Uterus (tissue), 4 donors: ENCODE results near the gene FANCD2. TPM values are rescaled to one million over a fixed set of nuclear protein-coding genes. Genes with fewer than 3 reads are reported as not detected.
A peak's percentile ranks its signal among the peaks of the same experiment; 100 is the strongest.

Source experiments
- DNase-seq, 2 donors: peaks; one replicate each; pipeline ENCODE4 v3.0.0-alpha.2; 2019 to 2020
- H3K27ac ChIP-seq, 2 donors: fragments of 200-600 bp; sonication (generic); 1 replicate in 1 of 2; 2 replicates in 1 of 2; pipeline ENCODE4 v1.5.1; 2016 to 2018
- H3K27me3 ChIP-seq, 2 donors: fragments of 200-600 bp; sonication (generic); one replicate each; pipeline ENCODE4 v1.5.1; 2018 to 2019; ENCODE audit warnings: control low read depth in 1 of 2
- H3K36me3 ChIP-seq, 2 donors: fragments of 200-600 bp; sonication (generic); one replicate each; pipeline ENCODE4 v1.5.1; 2019; ENCODE audit warnings: control low read depth in 1 of 2
- H3K4me1 ChIP-seq, 2 donors: fragments of 200-600 bp; sonication (generic); one replicate each; pipeline ENCODE4 v1.5.1; 2018 to 2019; ENCODE audit warnings: control low read depth in 1 of 2
- H3K4me3 ChIP-seq, 2 donors: fragments of 200-600 bp; sonication (generic); 1 replicate in 1 of 2; 2 replicates in 1 of 2; pipeline ENCODE4 v1.5.1; 2018 to 2019; ENCODE audit warnings: mild to moderate bottlenecking in 1 of 2
- H3K9me3 ChIP-seq, 2 donors: fragments of 200-600 bp; sonication (generic); one replicate each; pipeline ENCODE4 v1.5.1; 2019; ENCODE audit warnings: control low read depth in 1 of 2
- POLR2A ChIP-seq, 2 donors: fragments of 450-650 bp; IDR thresholded peaks; one replicate each; pipeline ENCODE4 v1.6.1; 2016; ENCODE audit warnings: antibody characterized with exemption in 2 of 2, mild to moderate bottlenecking in 1 of 2, moderate library complexity in 1 of 2
- intact Hi-C: fragments of 100-400 bp; cut with DNase I; formaldehyde crosslinking; loops from one replicate; pipeline ENCODE4 v1.15.1; 2023; ENCODE audit warnings: low total_unique reads
- total RNA-seq, 4 donors: library from RNA; depleted of rRNA in 3 of 4; stranded (reverse); fragments of >200 nt in 3 of 4; gene quantifications; one replicate each; pipeline versions ENCODE4 v1.1.0 to v1.2.4, GENCODE V29; 2014 to 2023
- TF ChIP-seq, protein P1 (sequence below), 4 experiments: fragments of 200-600 bp in 2 of 4; fragments of 450-650 bp in 2 of 4; sonication (generic) in 2 of 4; IDR thresholded peaks; one replicate each; pipeline ENCODE4 v1.5.1; 2016 to 2019; ENCODE audit warnings: antibody characterized with exemption in 4 of 4, mild to moderate bottlenecking in 2 of 4, moderate library complexity in 1 of 4
- donor health status: DM: yes; HTN: yes; CAD: no.

FANCD2 gene
- 10 to 100 TPM in 1 of 4 donors, 1 to 10 TPM in 2, not detected in 1; 3.0 to 17.7 (median 3.6) TPM for total RNA-seq

DNA sequence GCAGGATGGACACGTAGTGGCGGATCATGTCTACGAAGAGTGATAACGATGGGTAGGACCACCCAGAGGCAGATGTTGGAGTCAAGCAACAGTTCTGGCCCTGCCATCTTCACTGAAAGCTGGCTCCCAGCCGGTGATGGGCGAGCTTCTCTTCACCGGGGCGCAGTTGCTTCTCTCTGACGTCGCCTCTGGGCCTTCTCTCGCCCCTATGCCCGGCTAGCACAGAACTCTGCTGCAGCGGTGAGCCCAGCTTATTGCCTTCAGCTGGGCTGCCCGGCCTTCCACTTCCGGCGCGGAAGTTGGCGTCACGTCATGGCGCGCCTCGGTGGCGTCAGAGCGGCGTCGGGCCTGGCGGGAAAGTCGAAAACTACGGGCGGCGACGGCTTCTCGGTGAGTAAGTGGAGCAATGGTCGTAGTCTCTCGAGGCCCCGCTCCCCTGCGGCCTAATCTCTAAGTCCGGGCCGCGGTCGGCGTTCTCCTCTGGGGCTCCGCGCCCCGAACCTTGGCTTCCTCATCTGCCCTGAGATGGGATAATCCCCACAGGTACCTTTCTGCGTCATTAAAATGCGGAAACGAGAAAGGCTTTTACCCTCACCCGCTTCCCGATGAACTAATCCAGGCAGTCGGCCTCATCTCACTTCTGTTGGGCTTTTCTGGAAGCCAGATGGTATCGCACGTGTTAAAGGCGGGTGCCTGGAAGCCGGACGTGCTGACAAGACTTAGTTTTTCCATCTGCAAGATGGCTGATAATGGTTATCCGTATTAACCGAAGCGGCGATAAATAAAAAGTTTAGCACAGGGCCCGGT lies at the start of gene FANCD2:
Gene FANCD2 (plus strand): TSS at position 354 of the 807 bp plus-strand sequence. CDS start 2,221 bp downstream, outside the sequence.
- TF ChIP-seq POLR2A (IDR thresholded peaks at IDR 0.05): peak; percentile 18 to 66
- TF ChIP-seq, protein P1, sequence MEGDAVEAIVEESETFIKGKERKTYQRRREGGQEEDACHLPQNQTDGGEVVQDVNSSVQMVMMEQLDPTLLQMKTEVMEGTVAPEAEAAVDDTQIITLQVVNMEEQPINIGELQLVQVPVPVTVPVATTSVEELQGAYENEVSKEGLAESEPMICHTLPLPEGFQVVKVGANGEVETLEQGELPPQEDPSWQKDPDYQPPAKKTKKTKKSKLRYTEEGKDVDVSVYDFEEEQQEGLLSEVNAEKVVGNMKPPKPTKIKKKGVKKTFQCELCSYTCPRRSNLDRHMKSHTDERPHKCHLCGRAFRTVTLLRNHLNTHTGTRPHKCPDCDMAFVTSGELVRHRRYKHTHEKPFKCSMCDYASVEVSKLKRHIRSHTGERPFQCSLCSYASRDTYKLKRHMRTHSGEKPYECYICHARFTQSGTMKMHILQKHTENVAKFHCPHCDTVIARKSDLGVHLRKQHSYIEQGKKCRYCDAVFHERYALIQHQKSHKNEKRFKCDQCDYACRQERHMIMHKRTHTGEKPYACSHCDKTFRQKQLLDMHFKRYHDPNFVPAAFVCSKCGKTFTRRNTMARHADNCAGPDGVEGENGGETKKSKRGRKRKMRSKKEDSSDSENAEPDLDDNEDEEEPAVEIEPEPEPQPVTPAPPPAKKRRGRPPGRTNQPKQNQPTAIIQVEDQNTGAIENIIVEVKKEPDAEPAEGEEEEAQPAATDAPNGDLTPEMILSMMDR (IDR thresholded peaks at IDR 0.05): peak in 1 of 4 experiments; percentile 22
- no peaks in the 10 kb centered on the region for H3K36me3 ChIP-seq
- no peaks in the 10 kb centered on the region for H3K9me3 ChIP-seq
- intact Hi-C loops: no loop called here
- no peaks in the 10 kb centered on the region for H3K4me1 ChIP-seq
- peak within 1 kb of the TSS; percentile 62 to 67 for H3K4me3 ChIP-seq
- peak within 1 kb of the TSS; percentile 20 to 68 for H3K27ac ChIP-seq
- DNase-seq: peak; percentile 82 to 91
- no peaks in the 10 kb centered on the region for H3K27me3 ChIP-seq

DNA sequence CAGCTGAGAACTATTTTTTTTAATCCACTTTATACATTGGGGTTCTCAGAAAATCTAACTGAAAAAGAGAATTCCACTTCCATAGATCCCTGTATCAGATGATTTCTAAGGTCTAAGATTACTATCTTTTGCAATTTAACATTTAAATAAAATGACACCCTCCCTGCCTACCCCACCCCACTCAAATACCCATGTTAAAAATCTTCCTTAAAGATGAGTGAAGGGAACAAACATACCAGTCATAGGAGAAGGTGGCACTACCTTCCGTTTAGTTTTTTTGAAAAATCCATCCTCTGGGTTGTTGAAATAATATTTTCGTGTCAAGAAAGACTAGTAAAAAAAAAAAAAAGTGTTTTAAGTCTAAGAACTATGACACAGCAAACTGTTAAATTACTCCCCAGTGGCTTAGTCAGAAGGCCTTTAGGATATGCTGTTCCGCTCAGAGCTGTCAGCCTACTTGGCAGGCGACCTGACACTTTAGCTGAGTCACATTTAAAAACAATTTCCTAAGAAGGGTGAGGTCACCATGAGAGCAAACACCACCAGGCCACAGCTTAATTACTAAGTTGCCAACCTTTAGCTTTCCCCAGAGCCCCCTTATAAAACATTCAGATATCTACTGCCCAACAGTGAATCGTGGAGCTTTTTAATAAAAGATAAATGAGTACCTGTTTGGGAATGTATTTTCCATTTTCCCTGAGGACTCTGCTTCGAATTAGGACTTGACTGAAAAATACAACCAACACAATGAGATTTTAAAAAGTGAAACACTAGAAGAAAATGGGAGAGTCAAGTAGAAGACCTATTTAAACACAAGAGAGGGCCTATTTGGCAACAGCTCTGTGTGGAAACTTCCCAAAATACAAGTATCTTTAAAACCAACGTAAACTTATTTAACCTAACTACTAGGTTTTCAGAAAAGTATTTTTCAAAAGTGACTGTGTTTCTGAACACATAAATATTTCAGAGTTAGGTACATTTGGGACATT lies 49.2 kb upstream of the FANCD2 start:
- intact Hi-C loops: no loop called here
- TF ChIP-seq, protein P1 (IDR thresholded peaks at IDR 0.05): no peak
- TF ChIP-seq POLR2A (IDR thresholded peaks at IDR 0.05): peak in 1 of 2 donors; percentile 12

GRCh38 chr3:9978710-9979305 lies 47.4 kb upstream of the FANCD2 start:
- intact Hi-C loops: no loop called here
- no peak for DNase-seq
- no peaks in the 10 kb centered on the region for H3K27me3 ChIP-seq
- no peaks in the 10 kb centered on the region for H3K36me3 ChIP-seq
- peak overlapping the region in 1 of 2 donors; percentile 74 for H3K27ac ChIP-seq
- H3K4me3 ChIP-seq: no peak overlapping the region
- peaks cover 0 to 9% of the 10 kb centered on the region in 2 donors for H3K4me1 ChIP-seq
- no peak for TF ChIP-seq POLR2A (IDR thresholded peaks at IDR 0.05)
- TF ChIP-seq, protein P1 (IDR thresholded peaks at IDR 0.05): no peak
- H3K9me3 ChIP-seq: no peaks in the 10 kb centered on the region

More for the DNA sequence above, 49.2 kb upstream of the FANCD2 start:
- no peak overlapping the region for H3K4me3 ChIP-seq
- peak overlapping the region; percentile 72 to 74 for H3K27ac ChIP-seq
- peaks cover 0 to 9% of the 10 kb centered on the region in 2 donors for H3K4me1 ChIP-seq
- DNase-seq: peak; percentile 72 to 87
- H3K36me3 ChIP-seq: no peaks in the 10 kb centered on the region
- H3K27me3 ChIP-seq: no peaks in the 10 kb centered on the region
- H3K9me3 ChIP-seq: no peaks in the 10 kb centered on the region

GRCh38 chr3:9980251-9980650 lies 46.0 kb upstream of the FANCD2 start:
- TF ChIP-seq, protein P1 (IDR thresholded peaks at IDR 0.05): no peak
- no peak for TF ChIP-seq POLR2A (IDR thresholded peaks at IDR 0.05)
- no peaks in the 10 kb centered on the region for H3K36me3 ChIP-seq
- intact Hi-C loops: no loop called here
- H3K4me3 ChIP-seq: no peak overlapping the region
- DNase-seq: no peak
- no peaks in the 10 kb centered on the region for H3K9me3 ChIP-seq
- no peaks in the 10 kb centered on the region for H3K27me3 ChIP-seq
- no peak overlapping the region for H3K27ac ChIP-seq
- peaks cover 0 to 9% of the 10 kb centered on the region in 2 donors for H3K4me1 ChIP-seq
